GM23338 (cell line): ENCODE data around the gene POLD4. TPM values are rescaled to one million over a fixed set of nuclear protein-coding genes. Genes with fewer than 3 reads are reported as not detected.

Source experiments
- ATAC-seq: fragments of 200-7000 bp; cut with Tn5 transposase; 3 replicates; pipeline ENCODE4 v1.9.1; 2020
- DNase-seq: peaks from one replicate; pipeline ENCODE4 v3.0.0-alpha.2; 2015; ENCODE audit warnings: low spot score
- H2AFZ ChIP-seq: fragments of 200-600 bp; sonication (generic); 2 replicates; pipeline ENCODE4 v1.8.0; 2016; ENCODE audit warnings: antibody characterized with exemption, mild to moderate bottlenecking, moderate library complexity
- H3F3A ChIP-seq: fragments of 200-600 bp; sonication (generic); replicated peaks from 2 replicates; pipeline ENCODE4 v1.8.0; 2017; ENCODE audit warnings: antibody characterized with exemption, mixed run types, low read depth
- H3K27ac ChIP-seq: fragments of 200-600 bp; sonication (generic); 2 replicates; pipeline ENCODE4 v1.6.1; 2016; ENCODE audit warnings: low read depth
- H3K27me3 ChIP-seq: fragments of 200-600 bp; sonication (generic); 2 replicates; pipeline ENCODE4 v1.8.0; 2016; ENCODE audit warnings: mild to moderate bottlenecking, mixed run types, moderate library complexity; ENCODE audit not compliant: insufficient read depth
- H3K36me3 ChIP-seq: fragments of 200-600 bp; sonication (generic); 2 replicates; pipeline ENCODE4 v1.8.0; 2016; ENCODE audit warnings: mild to moderate bottlenecking; ENCODE audit not compliant: insufficient read depth
- H3K4me1 ChIP-seq: fragments of 200-600 bp; sonication (generic); 2 replicates; pipeline ENCODE4 v1.8.0; 2016; ENCODE audit warnings: mild to moderate bottlenecking, moderate library complexity; ENCODE audit not compliant: insufficient read depth
- H3K4me2 ChIP-seq: fragments of 200-600 bp; sonication (generic); 2 replicates; pipeline ENCODE4 v1.7.1; 2017; ENCODE audit warnings: mixed run types
- H3K4me3 ChIP-seq: fragments of 200-600 bp; sonication (generic); 2 replicates; pipeline ENCODE4 v1.6.1; 2016; ENCODE audit warnings: mixed run types
- H3K79me2 ChIP-seq: fragments of 200-600 bp; sonication (generic); replicated peaks from 2 replicates; pipeline ENCODE4 v1.8.0; 2017; ENCODE audit warnings: mild to moderate bottlenecking; ENCODE audit not compliant: insufficient read depth
- H3K9me2 ChIP-seq: fragments of 200-600 bp; sonication (generic); 2 replicates; pipeline ENCODE4 v1.8.0; 2017; ENCODE audit not compliant: insufficient read depth
- H4K20me1 ChIP-seq: fragments of 200-600 bp; sonication (generic); replicated peaks from 2 replicates; pipeline ENCODE4 v1.8.0; 2017; ENCODE audit warnings: mild to moderate bottlenecking; ENCODE audit not compliant: insufficient read depth
- H3K27ac Mint-ChIP-seq: 2 replicates; pipeline ENCODE4 v1.8.0; 2020; ENCODE audit warnings: inconsistent platforms, mild to moderate bottlenecking, moderate library complexity, mixed read lengths
- H3K27me3 Mint-ChIP-seq: 3 replicates; pipeline ENCODE4 v1.8.0; 2022; ENCODE audit warnings: low read depth, mild to moderate bottlenecking, moderate library complexity, mixed read lengths, inconsistent platforms; ENCODE audit not compliant: insufficient read depth, poor library complexity
- H3K36me3 Mint-ChIP-seq: 3 replicates; pipeline ENCODE4 v1.8.0; 2021; ENCODE audit warnings: low read depth, mild to moderate bottlenecking, inconsistent platforms, moderate library complexity, mixed read lengths
- H3K4me1 Mint-ChIP-seq: 3 replicates; pipeline ENCODE4 v1.8.0; 2020; ENCODE audit warnings: mild to moderate bottlenecking, inconsistent platforms, mixed read lengths
- H3K4me3 Mint-ChIP-seq: 3 replicates; pipeline ENCODE4 v1.8.0; 2021; ENCODE audit warnings: moderate library complexity, mild to moderate bottlenecking, inconsistent platforms, mixed read lengths
- H3K9me3 Mint-ChIP-seq: 3 replicates; pipeline ENCODE4 v1.8.0; 2020; ENCODE audit warnings: moderate library complexity, mild to moderate bottlenecking, inconsistent platforms, mixed read lengths
- EZH2 ChIP-seq: fragments of 200-600 bp; sonication (generic); IDR thresholded peaks from one replicate; pipeline ENCODE4 v1.8.0; 2017; ENCODE audit warnings: antibody characterized with exemption, mild to moderate bottlenecking, low read depth; ENCODE audit not compliant: unreplicated experiment
- EZH2phosphoT487 ChIP-seq: fragments of 200-600 bp; sonication (generic); IDR thresholded peaks from one replicate; pipeline ENCODE4 v1.8.1; 2018; ENCODE audit warnings: antibody characterized with exemption; ENCODE audit not compliant: unreplicated experiment
- JUNB ChIP-seq: IDR thresholded peaks from one replicate; pipeline ENCODE4 v1.6.1; 2016; ENCODE audit warnings: antibody characterized with exemption; ENCODE audit not compliant: unreplicated experiment
- POLR2AphosphoS5 ChIP-seq: IDR thresholded peaks from 2 replicates; pipeline ENCODE4 v1.6.1; 2016; ENCODE audit warnings: antibody characterized with exemption, low read depth
- STAT1 ChIP-seq: IDR thresholded peaks from one replicate; pipeline ENCODE4 v1.6.1; 2016; ENCODE audit warnings: antibody characterized with exemption; ENCODE audit not compliant: unreplicated experiment
- ZNF114 ChIP-seq: fragments of 250-450 bp; sonication (Bioruptor Pico); IDR thresholded peaks from 2 replicates; pipeline ENCODE4 v1.5.0; 2020; ENCODE audit warnings: mild to moderate bottlenecking, moderate library complexity
- ZNF331 ChIP-seq: fragments of 250-450 bp; sonication (Bioruptor Pico); IDR thresholded peaks from 2 replicates; pipeline ENCODE4 v1.5.0; 2020; ENCODE audit warnings: low read depth, mild to moderate bottlenecking, moderate library complexity
- polyA plus RNA-seq: library from polyadenylated mRNA; unstranded; fragments of >200 nt; fragmentation: Nextera tagmentation; extraction: Ambion mirVana; gene quantifications from 2 replicates; pipeline ENCODE4 v1.2.1, GENCODE V29; 2016
- total RNA-seq: library from RNA; depleted of rRNA; stranded (reverse); fragments of >200 nt; shearing (Covaris generic); gene quantifications from 2 replicates; pipeline ENCODE4 v1.2.3, GENCODE V29; 2014
- TF ChIP-seq, protein P1 (sequence below): IDR thresholded peaks from one replicate; pipeline ENCODE4 v1.6.1; 2018; ENCODE audit warnings: antibody characterized with exemption; ENCODE audit not compliant: unreplicated experiment
- TF ChIP-seq, protein P2 (sequence below), 2 experiments: fragments of 200-600 bp in 1 of 2; sonication (generic) in 1 of 2; conservative IDR thresholded peaks; 2 replicates each; pipeline versions ENCODE4 v1.5.1 to v1.6.1; 2016 to 2017; ENCODE audit warnings: antibody characterized with exemption in 2 of 2, low read depth in 2 of 2, mild to moderate bottlenecking in 2 of 2, moderate library complexity in 1 of 2
- TF ChIP-seq, protein P3 (sequence below): IDR thresholded peaks from 2 replicates; pipeline ENCODE4 v1.6.1; 2016; ENCODE audit warnings: antibody characterized with exemption

The POLD4 gene
- total and polyA plus RNA-seq, 2 experiments from 2014 or later = 16.2 to 23.0 TPM

DNA sequence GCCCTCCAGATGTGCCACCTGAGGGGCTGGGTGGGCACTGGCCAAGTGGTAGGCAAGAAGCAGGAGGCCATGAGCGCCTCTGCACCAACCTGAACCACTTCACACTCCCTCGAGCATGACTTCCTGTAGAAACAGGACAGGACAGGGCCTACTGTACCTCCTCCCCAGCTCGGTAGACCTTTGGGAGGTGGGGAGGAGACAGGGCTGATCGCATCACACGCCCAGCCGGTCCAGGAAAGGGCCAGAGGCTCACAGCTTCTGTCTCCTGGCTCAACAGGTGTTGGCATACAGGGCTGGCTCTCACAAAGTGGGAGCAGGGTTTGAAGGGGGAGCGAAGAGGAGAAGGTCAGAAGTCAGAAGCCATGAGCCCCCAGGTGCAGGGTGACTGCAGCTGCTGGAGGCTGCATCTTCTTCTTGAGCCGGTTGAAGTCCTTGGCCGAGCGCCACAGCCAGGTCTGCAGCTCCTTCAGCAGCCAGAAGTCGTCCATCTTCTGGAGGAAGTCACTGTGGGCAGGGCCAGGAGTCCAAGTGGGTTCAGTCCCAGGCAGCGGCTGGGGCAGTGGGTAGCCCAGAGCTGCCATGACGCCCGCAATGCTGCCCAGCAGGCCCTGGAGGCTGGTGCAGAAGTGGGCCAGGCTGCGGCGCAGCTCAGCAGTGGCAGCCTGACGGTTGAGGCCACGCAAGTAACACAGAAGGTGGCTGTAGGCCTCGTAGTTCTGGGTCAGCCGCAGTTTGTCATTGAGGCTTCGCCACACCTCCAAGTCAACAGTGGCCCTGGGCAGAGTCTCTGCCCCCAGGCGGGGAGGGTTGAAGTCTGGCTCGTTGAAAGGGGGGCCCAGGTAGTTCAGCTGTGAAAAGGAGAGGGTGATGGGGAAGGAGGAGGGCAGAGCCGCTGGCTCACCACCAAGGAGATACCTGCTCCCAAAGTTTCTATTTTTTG is 11.7 kb upstream of the POLD4 start:
- Histone ChIP-seq H3K4me2 (peak overlapping the region; percentile 32; the same call in 1 of the 2 replicates), H2AFZ (no peak overlapping the region), H3K27me3 (peaks cover 30% of the 10 kb centered on the region), H4K20me1 (no peaks in the 10 kb centered on the region), H3K27ac (no peak overlapping the region), H3K4me3 (no peak overlapping the region), H3K79me2 (no peaks in the 10 kb centered on the region), H3K36me3 (no peaks in the 10 kb centered on the region), H3K4me1 (peaks cover 11% of the 10 kb centered on the region), H3K9me2 (no peaks in the 10 kb centered on the region), H3F3A (no peaks in the 10 kb centered on the region)
- H3K4me1 Mint-ChIP-seq = peaks cover 18% of the 10 kb centered on the region
- no peak overlapping the region; the same call in 2 of the 3 replicates for H3K4me3 Mint-ChIP-seq
- H3K27ac Mint-ChIP-seq = no peak overlapping the region
- H3K27me3 Mint-ChIP-seq = peaks cover 18% of the 10 kb centered on the region
- no peaks in the 10 kb centered on the region for H3K9me3 Mint-ChIP-seq
- TF ChIP-seq EZH2 = no peak
- TF ChIP-seq EZH2phosphoT487 = no peak
- TF ChIP-seq JUNB = no peak
- TF ChIP-seq ZNF331 (CRISPR knock-in tag) = no peak
- TF ChIP-seq, protein P1, sequence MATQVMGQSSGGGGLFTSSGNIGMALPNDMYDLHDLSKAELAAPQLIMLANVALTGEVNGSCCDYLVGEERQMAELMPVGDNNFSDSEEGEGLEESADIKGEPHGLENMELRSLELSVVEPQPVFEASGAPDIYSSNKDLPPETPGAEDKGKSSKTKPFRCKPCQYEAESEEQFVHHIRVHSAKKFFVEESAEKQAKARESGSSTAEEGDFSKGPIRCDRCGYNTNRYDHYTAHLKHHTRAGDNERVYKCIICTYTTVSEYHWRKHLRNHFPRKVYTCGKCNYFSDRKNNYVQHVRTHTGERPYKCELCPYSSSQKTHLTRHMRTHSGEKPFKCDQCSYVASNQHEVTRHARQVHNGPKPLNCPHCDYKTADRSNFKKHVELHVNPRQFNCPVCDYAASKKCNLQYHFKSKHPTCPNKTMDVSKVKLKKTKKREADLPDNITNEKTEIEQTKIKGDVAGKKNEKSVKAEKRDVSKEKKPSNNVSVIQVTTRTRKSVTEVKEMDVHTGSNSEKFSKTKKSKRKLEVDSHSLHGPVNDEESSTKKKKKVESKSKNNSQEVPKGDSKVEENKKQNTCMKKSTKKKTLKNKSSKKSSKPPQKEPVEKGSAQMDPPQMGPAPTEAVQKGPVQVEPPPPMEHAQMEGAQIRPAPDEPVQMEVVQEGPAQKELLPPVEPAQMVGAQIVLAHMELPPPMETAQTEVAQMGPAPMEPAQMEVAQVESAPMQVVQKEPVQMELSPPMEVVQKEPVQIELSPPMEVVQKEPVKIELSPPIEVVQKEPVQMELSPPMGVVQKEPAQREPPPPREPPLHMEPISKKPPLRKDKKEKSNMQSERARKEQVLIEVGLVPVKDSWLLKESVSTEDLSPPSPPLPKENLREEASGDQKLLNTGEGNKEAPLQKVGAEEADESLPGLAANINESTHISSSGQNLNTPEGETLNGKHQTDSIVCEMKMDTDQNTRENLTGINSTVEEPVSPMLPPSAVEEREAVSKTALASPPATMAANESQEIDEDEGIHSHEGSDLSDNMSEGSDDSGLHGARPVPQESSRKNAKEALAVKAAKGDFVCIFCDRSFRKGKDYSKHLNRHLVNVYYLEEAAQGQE = no peak
- TF ChIP-seq, protein P2, sequence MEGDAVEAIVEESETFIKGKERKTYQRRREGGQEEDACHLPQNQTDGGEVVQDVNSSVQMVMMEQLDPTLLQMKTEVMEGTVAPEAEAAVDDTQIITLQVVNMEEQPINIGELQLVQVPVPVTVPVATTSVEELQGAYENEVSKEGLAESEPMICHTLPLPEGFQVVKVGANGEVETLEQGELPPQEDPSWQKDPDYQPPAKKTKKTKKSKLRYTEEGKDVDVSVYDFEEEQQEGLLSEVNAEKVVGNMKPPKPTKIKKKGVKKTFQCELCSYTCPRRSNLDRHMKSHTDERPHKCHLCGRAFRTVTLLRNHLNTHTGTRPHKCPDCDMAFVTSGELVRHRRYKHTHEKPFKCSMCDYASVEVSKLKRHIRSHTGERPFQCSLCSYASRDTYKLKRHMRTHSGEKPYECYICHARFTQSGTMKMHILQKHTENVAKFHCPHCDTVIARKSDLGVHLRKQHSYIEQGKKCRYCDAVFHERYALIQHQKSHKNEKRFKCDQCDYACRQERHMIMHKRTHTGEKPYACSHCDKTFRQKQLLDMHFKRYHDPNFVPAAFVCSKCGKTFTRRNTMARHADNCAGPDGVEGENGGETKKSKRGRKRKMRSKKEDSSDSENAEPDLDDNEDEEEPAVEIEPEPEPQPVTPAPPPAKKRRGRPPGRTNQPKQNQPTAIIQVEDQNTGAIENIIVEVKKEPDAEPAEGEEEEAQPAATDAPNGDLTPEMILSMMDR (conservative IDR thresholded peaks at IDR 0.05; ENCODE audit: low read depth in 2 of 2) = no peak
- no peak for TF ChIP-seq ZNF114 (CRISPR knock-in tag)
- no peak for TF ChIP-seq STAT1
- ATAC-seq (no peak), DNase-seq (no peak)
- H3K36me3 Mint-ChIP-seq = no peaks in the 10 kb centered on the region; the same call in 2 of the 3 replicates

DNA sequence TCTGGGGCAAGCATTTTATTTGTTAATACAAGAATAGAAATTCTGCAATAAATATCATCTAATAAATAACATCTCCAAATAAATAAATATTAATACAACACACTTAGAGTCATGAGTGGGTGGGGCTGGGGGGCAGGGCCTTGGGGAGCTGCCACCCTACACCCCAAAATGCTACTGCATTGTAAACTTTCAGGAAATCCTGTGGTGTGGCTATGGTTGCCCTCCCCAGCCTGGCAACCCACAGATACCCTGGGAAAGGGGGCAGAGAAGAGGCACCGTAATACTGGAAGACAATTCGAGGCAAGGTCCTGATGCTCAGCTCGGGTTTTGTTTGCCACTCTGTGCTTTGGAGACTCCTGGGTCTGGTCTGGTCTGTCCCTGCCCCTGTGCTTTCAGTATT is 10.8 kb upstream of the POLD4 start:
- Histone ChIP-seq H3K79me2 (no peaks in the 10 kb centered on the region), H3K27me3 (peaks cover 21% of the 10 kb centered on the region), H3F3A (no peaks in the 10 kb centered on the region), H4K20me1 (no peaks in the 10 kb centered on the region), H3K4me2 (no peak overlapping the region), H2AFZ (no peak overlapping the region), H3K4me1 (peaks cover 6% of the 10 kb centered on the region; the same call in 1 of the 2 replicates), H3K36me3 (no peaks in the 10 kb centered on the region), H3K27ac (no peak overlapping the region), H3K9me2 (no peaks in the 10 kb centered on the region), H3K4me3 (no peak overlapping the region)
- Mint-ChIP-seq H3K27me3 (peaks cover 10% of the 10 kb centered on the region), H3K27ac (no peak overlapping the region), H3K4me1 (peaks cover 13% of the 10 kb centered on the region), H3K9me3 (no peaks in the 10 kb centered on the region), H3K4me3 (no peak overlapping the region), H3K36me3 (no peaks in the 10 kb centered on the region; the same call in 2 of the 3 replicates)
- ATAC-seq (no peak), DNase-seq (no peak)
- TF ChIP-seq, protein P3, sequence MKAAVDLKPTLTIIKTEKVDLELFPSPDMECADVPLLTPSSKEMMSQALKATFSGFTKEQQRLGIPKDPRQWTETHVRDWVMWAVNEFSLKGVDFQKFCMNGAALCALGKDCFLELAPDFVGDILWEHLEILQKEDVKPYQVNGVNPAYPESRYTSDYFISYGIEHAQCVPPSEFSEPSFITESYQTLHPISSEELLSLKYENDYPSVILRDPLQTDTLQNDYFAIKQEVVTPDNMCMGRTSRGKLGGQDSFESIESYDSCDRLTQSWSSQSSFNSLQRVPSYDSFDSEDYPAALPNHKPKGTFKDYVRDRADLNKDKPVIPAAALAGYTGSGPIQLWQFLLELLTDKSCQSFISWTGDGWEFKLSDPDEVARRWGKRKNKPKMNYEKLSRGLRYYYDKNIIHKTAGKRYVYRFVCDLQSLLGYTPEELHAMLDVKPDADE = no peak
- TF ChIP-seq POLR2AphosphoS5 (no peak), EZH2 (no peak), ZNF114 (CRISPR knock-in tag) (no peak)
